ENCODE measurements around the gene CPT1B.
"Not testable (repeated sequence)": the region's sequence is repeated elsewhere in the genome, so short reads cannot be mapped to it uniquely, and the experiment has no call there.

The CPT1B gene

GRCh38 chr22:50577987-50578775 is at the start of gene CPT1B:
Gene CPT1B, minus strand, starts transcription at chr22:50578427. Its CDS starts 512 bp downstream, at chr22:50577915.
- no peak for DNase-seq (ENCODE audit: low spot score)

GRCh38 chr22:50626850-50627641 is 48.8 kb upstream of the CPT1B start:
- no peak for DNase-seq (ENCODE audit: low spot score)

- DNase-seq (ENCODE audit: low spot score), result no peak
Measured at GRCh38 chr22:50626314-50626849, 48.2 kb upstream of the CPT1B start.

- no peak for DNase-seq (ENCODE audit: low spot score)
Measured at GRCh38 chr22:50625568-50626313, 47.5 kb upstream of the CPT1B start.

- DNase-seq (ENCODE audit: low spot score), result no peak
Measured at GRCh38 chr22:50625131-50625567, 46.9 kb upstream of the CPT1B start.

GRCh38 chr22:50624347-50625130 is 46.3 kb upstream of the CPT1B start:
- DNase-seq (ENCODE audit: low spot score), result no peak

GRCh38 chr22:50622723-50623327 is 44.6 kb upstream of the CPT1B start:
- no peak for DNase-seq (ENCODE audit: low spot score)

- DNase-seq (ENCODE audit: low spot score), result peak; percentile 33
Measured at GRCh38 chr22:50621948-50622722, 43.9 kb upstream of the CPT1B start.

GRCh38 chr22:50621356-50621880 is 43.2 kb upstream of the CPT1B start:
- peak; percentile 56 for DNase-seq (ENCODE audit: low spot score)

- peak; percentile 53 for DNase-seq (ENCODE audit: low spot score)
Measured at GRCh38 chr22:50620593-50621355, 42.5 kb upstream of the CPT1B start.

GRCh38 chr22:50614296-50614695 is 36.1 kb upstream of the CPT1B start:
- not testable (repeated sequence) for DNase-seq (ENCODE audit: low spot score)

- no peak for DNase-seq (ENCODE audit: low spot score)
Measured at GRCh38 chr22:50613291-50613981, 35.2 kb upstream of the CPT1B start.

- no peak for DNase-seq (ENCODE audit: low spot score)
Measured at GRCh38 chr22:50612528-50613221, 34.4 kb upstream of the CPT1B start.

GRCh38 chr22:50612168-50612527 is 33.9 kb upstream of the CPT1B start:
- no peak for DNase-seq (ENCODE audit: low spot score)

GRCh38 chr22:50611341-50612060 is 33.3 kb upstream of the CPT1B start:
- DNase-seq (ENCODE audit: low spot score), result no peak

- no peak for DNase-seq (ENCODE audit: low spot score)
Measured at GRCh38 chr22:50610581-50610980, 32.4 kb upstream of the CPT1B start.

GRCh38 chr22:50610041-50610451 is 31.8 kb upstream of the CPT1B start:
- no peak for DNase-seq (ENCODE audit: low spot score)
